Hematopoietic multipotent progenitor cell treated with erythropoietin and hydrocortisone succinate and interleukin-3 and kit ligand, for 6 days (in vitro differentiated cells): ENCODE results near the gene FAM163A.

Experiments used
- DNase-seq: peaks from one replicate; pipeline ENCODE4 v3.0.0-alpha.2; 2015

The FAM163A gene

GRCh38 chr1:179865377-179865776, 122.3 kb downstream of the FAM163A start:
- DNase-seq = no peak
